Neural progenitor cell (in vitro differentiated cells): ENCODE results near the gene GAP43. TPM values are rescaled to one million over a fixed set of nuclear protein-coding genes. Genes with fewer than 3 reads are reported as not detected.

Source experiments
- DNase-seq: peaks from one replicate; pipeline ENCODE4 v3.0.0-alpha.2; 2016; ENCODE audit warnings: low spot score
- H2AFZ ChIP-seq: fragments of 200-600 bp; sonication (generic); replicated peaks from 2 replicates; pipeline ENCODE4 v1.6.1; 2016; ENCODE audit warnings: antibody characterized with exemption
- H3F3A ChIP-seq: fragments of 200-600 bp; sonication (generic); 2 replicates; pipeline ENCODE4 v1.6.1; 2016; ENCODE audit warnings: antibody characterized with exemption, low read depth
- H3K27ac ChIP-seq: fragments of 200-600 bp; sonication (generic); 2 replicates; pipeline ENCODE4 v1.5.1; 2016; ENCODE audit warnings: mild to moderate bottlenecking
- H3K27me3 ChIP-seq: fragments of 200-600 bp; sonication (generic); 2 replicates; pipeline ENCODE4 v1.6.1; 2016; ENCODE audit warnings: mild to moderate bottlenecking, moderate library complexity
- H3K36me3 ChIP-seq: fragments of 200-600 bp; sonication (generic); 2 replicates; pipeline ENCODE4 v1.5.1; 2016
- H3K4me1 ChIP-seq: fragments of 200-600 bp; sonication (generic); 2 replicates; pipeline ENCODE4 v1.6.1; 2016; ENCODE audit warnings: mixed run types
- H3K4me2 ChIP-seq: fragments of 200-600 bp; sonication (generic); 2 replicates; pipeline ENCODE4 v1.6.1; 2016
- H3K4me3 ChIP-seq: fragments of 200-600 bp; sonication (generic); 2 replicates; pipeline ENCODE4 v1.5.1; 2016
- H3K79me2 ChIP-seq: fragments of 200-600 bp; sonication (generic); 2 replicates; pipeline ENCODE4 v1.6.1; 2016; ENCODE audit warnings: low read depth
- H3K9ac ChIP-seq: fragments of 200-600 bp; sonication (generic); 2 replicates; pipeline ENCODE4 v1.6.1; 2016
- H3K9me3 ChIP-seq: fragments of 200-600 bp; sonication (generic); 2 replicates; pipeline ENCODE4 v1.5.1; 2016; ENCODE audit warnings: low read depth
- H4K20me1 ChIP-seq: fragments of 200-600 bp; sonication (generic); 2 replicates; pipeline ENCODE4 v1.6.1; 2016; ENCODE audit warnings: low read depth
- H3K27ac Mint-ChIP-seq: 3 replicates; pipeline ENCODE4 v1.8.0; 2021; ENCODE audit warnings: mixed read lengths
- H3K27me3 Mint-ChIP-seq: 2 replicates; pipeline ENCODE4 v1.8.0; 2022; ENCODE audit warnings: low read depth, mild to moderate bottlenecking, inconsistent platforms, moderate library complexity, mixed read lengths; ENCODE audit not compliant: insufficient read depth
- H3K36me3 Mint-ChIP-seq: 3 replicates; pipeline ENCODE4 v1.8.0; 2021; ENCODE audit warnings: mixed read lengths
- H3K4me1 Mint-ChIP-seq: 3 replicates; pipeline ENCODE4 v1.8.0; 2021; ENCODE audit warnings: mixed read lengths
- H3K4me3 Mint-ChIP-seq: 3 replicates; pipeline ENCODE4 v1.8.0; 2021; ENCODE audit warnings: mild to moderate bottlenecking, moderate library complexity, mixed read lengths
- H3K9me3 Mint-ChIP-seq: 3 replicates; pipeline ENCODE4 v1.8.0; 2020; ENCODE audit warnings: mixed read lengths
- EZH2 ChIP-seq: fragments of 200-600 bp; sonication (generic); IDR thresholded peaks from 2 replicates; pipeline ENCODE4 v1.6.1; 2017; ENCODE audit warnings: antibody characterized with exemption, mild to moderate bottlenecking, moderate library complexity
- EZH2phosphoT487 ChIP-seq: fragments of 200-600 bp; sonication (generic); IDR thresholded peaks from 2 replicates; pipeline ENCODE4 v1.6.1; 2017; ENCODE audit warnings: antibody characterized with exemption
- total RNA-seq: library from RNA; depleted of rRNA; stranded (reverse); fragments of >200 nt; gene quantifications from 2 replicates; pipeline ENCODE4 v1.2.3, GENCODE V29; 2015; ENCODE audit warnings: low replicate concordance
- TF ChIP-seq, protein P1 (sequence below): fragments of 200-600 bp; sonication (generic); IDR thresholded peaks from 2 replicates; pipeline ENCODE4 v1.5.1; 2017; ENCODE audit warnings: antibody characterized with exemption, mild to moderate bottlenecking

The GAP43 gene
- total RNA-seq, 1 donor from 2014 or later, result 5.0 TPM

DNA sequence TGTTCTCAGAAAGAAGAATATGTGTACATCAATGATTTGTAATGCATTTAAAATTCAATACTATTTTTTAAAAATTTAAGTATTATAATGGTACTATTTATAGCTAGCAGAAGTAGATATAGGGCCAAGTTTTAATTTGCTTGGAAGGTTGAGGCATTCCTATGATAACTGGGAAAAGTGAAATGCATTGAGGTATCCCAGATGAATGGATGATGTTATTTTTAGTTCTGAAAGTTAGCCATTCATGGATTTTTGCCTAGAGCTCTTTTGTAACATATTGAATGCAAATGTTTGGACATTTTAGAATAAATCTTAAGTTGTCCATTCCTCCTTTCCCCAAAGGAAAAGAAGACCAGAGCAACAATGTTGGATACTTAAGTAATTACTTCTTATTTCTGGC is 47.6 kb downstream of the GAP43 start:
- Mint-ChIP-seq H3K27ac (no peak overlapping the region), H3K9me3 (no peaks in the 10 kb centered on the region), H3K4me3 (no peak overlapping the region), H3K4me1 (peaks cover 12% of the 10 kb centered on the region), H3K27me3 (peaks cover 2% of the 10 kb centered on the region), H3K36me3 (peaks cover 8% of the 10 kb centered on the region)
- H4K20me1 ChIP-seq, result no peaks in the 10 kb centered on the region
- no peak overlapping the region for H3K4me3 ChIP-seq
- H3K4me2 ChIP-seq, result no peak overlapping the region
- H3K36me3 ChIP-seq, result no peaks in the 10 kb centered on the region
- H3K79me2 ChIP-seq, result no peaks in the 10 kb centered on the region
- TF ChIP-seq, protein P1, sequence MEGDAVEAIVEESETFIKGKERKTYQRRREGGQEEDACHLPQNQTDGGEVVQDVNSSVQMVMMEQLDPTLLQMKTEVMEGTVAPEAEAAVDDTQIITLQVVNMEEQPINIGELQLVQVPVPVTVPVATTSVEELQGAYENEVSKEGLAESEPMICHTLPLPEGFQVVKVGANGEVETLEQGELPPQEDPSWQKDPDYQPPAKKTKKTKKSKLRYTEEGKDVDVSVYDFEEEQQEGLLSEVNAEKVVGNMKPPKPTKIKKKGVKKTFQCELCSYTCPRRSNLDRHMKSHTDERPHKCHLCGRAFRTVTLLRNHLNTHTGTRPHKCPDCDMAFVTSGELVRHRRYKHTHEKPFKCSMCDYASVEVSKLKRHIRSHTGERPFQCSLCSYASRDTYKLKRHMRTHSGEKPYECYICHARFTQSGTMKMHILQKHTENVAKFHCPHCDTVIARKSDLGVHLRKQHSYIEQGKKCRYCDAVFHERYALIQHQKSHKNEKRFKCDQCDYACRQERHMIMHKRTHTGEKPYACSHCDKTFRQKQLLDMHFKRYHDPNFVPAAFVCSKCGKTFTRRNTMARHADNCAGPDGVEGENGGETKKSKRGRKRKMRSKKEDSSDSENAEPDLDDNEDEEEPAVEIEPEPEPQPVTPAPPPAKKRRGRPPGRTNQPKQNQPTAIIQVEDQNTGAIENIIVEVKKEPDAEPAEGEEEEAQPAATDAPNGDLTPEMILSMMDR, result no peak
- TF ChIP-seq EZH2phosphoT487 (no peak), EZH2 (no peak)
- no peak overlapping the region for H3K27ac ChIP-seq
- no peaks in the 10 kb centered on the region for H3F3A ChIP-seq
- no peaks in the 10 kb centered on the region for H3K9me3 ChIP-seq
- H3K9ac ChIP-seq, result no peak overlapping the region
- H2AFZ ChIP-seq, result no peak overlapping the region
- peaks cover 8% of the 10 kb centered on the region for H3K4me1 ChIP-seq
- no peak for DNase-seq
- no peaks in the 10 kb centered on the region for H3K27me3 ChIP-seq

- Histone ChIP-seq H3K79me2 (no peaks in the 10 kb centered on the region), H2AFZ (no peak overlapping the region), H3K27ac (no peak overlapping the region), H3K36me3 (no peaks in the 10 kb centered on the region), H4K20me1 (no peaks in the 10 kb centered on the region), H3F3A (no peaks in the 10 kb centered on the region), H3K4me1 (peaks cover 8% of the 10 kb centered on the region), H3K9me3 (no peaks in the 10 kb centered on the region), H3K4me3 (no peak overlapping the region), H3K9ac (no peak overlapping the region), H3K4me2 (no peak overlapping the region), H3K27me3 (no peaks in the 10 kb centered on the region)
- Mint-ChIP-seq H3K4me3 (no peak overlapping the region), H3K27ac (no peak overlapping the region), H3K4me1 (peaks cover 12% of the 10 kb centered on the region), H3K36me3 (peaks cover 14% of the 10 kb centered on the region), H3K9me3 (no peaks in the 10 kb centered on the region), H3K27me3 (peaks cover 2% of the 10 kb centered on the region)
- TF ChIP-seq, protein P1, result no peak
- TF ChIP-seq EZH2, result no peak
- no peak for TF ChIP-seq EZH2phosphoT487
- DNase-seq, result no peak
Observed at GRCh38 chr3:115671761-115672455, 48.6 kb downstream of the GAP43 start.

DNA sequence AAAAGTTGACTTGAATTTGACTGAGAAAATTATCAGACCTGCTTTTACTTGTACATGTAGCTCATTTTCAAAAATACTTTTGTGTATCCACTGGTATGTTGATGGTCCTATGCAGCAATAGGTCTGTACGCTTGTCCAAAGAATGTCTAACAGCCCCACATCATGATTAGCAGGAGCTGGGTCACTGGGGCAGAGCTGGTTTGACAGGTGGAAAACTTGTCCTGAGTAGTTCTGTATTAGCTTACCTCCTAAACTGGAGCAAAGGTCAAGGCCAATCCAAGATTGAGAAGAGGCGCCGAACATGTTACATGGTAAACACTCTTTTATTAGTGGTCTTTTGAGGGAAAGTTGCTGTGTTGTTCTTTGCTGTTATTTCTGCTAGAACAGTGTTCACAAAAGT is 50.6 kb downstream of the GAP43 start:
- no peaks in the 10 kb centered on the region for H3K79me2 ChIP-seq
- no peak overlapping the region for H3K27ac ChIP-seq
- H3K9ac ChIP-seq, result no peak overlapping the region
- no peak overlapping the region for H2AFZ ChIP-seq
- DNase-seq, result no peak
- H3K36me3 ChIP-seq, result no peaks in the 10 kb centered on the region
- peaks cover 2% of the 10 kb centered on the region for H3K27me3 Mint-ChIP-seq
- H3K4me1 Mint-ChIP-seq, result peaks cover 3% of the 10 kb centered on the region
- H3K36me3 Mint-ChIP-seq, result peaks cover 32% of the 10 kb centered on the region
- H4K20me1 ChIP-seq, result no peaks in the 10 kb centered on the region
- H3K27ac Mint-ChIP-seq, result no peak overlapping the region
- no peaks in the 10 kb centered on the region for H3K9me3 ChIP-seq
- H3K27me3 ChIP-seq, result no peaks in the 10 kb centered on the region
- H3K4me2 ChIP-seq, result no peak overlapping the region
- H3K4me3 Mint-ChIP-seq, result no peak overlapping the region
- peaks cover 9% of the 10 kb centered on the region for H3K9me3 Mint-ChIP-seq
- no peaks in the 10 kb centered on the region for H3K4me1 ChIP-seq
- no peaks in the 10 kb centered on the region for H3F3A ChIP-seq
- no peak overlapping the region for H3K4me3 ChIP-seq
- TF ChIP-seq EZH2phosphoT487 (no peak), EZH2 (no peak)
- TF ChIP-seq, protein P1, result no peak
